Measurements from ENCODE around the gene ZNF296.

DNA sequence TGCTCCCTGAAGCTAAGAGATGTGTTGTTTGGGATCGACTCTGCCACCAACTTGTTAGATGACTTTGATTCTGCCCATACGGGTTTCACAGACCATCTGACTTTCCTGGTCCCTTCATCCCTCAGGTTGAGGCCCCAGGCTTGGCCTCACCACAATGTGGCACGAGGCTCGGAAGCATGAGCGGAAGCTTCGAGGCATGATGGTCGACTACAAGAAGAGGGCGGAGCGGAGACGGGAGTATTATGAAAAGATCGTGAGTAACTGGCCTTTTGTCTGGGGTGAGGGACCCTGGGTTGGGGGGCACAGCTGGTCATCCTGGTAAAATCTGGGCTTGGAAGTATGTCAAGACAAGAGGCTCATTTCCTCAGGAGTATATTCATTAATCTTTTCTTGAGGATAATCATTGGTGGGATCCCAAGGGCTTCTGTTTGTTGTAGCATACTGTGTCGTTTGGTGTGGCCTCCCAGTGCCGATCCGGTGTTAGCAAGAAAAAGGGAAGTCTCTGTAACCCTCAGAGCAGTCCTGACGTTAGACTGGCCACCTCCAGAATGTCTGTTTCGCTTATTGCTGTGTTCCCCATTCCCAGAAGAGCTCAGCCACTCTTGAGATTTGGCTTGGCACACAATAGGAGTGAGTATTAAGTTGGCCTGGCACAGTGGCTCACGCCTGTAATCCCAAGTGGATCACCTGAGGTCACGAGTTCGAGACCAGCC lies 36.1 kb downstream of the ZNF296 start:
- no peak for TF ChIP-seq POLR2AphosphoS5 (IDR thresholded peaks at IDR 0.05; ENCODE audit: low read depth, low read length)
- TF ChIP-seq, protein P1, sequence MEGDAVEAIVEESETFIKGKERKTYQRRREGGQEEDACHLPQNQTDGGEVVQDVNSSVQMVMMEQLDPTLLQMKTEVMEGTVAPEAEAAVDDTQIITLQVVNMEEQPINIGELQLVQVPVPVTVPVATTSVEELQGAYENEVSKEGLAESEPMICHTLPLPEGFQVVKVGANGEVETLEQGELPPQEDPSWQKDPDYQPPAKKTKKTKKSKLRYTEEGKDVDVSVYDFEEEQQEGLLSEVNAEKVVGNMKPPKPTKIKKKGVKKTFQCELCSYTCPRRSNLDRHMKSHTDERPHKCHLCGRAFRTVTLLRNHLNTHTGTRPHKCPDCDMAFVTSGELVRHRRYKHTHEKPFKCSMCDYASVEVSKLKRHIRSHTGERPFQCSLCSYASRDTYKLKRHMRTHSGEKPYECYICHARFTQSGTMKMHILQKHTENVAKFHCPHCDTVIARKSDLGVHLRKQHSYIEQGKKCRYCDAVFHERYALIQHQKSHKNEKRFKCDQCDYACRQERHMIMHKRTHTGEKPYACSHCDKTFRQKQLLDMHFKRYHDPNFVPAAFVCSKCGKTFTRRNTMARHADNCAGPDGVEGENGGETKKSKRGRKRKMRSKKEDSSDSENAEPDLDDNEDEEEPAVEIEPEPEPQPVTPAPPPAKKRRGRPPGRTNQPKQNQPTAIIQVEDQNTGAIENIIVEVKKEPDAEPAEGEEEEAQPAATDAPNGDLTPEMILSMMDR (IDR thresholded peaks at IDR 0.05), result no peak
- no peak for TF ChIP-seq TCF7L2 (IDR thresholded peaks at IDR 0.05; ENCODE audit: low read depth, low read length)
- no peak for TF ChIP-seq REST (IDR thresholded peaks at IDR 0.05; ENCODE audit: insufficient read depth in 1 of 2, low read depth in 2 of 2, low read length in 1 of 2)
- TF ChIP-seq SIN3A (IDR thresholded peaks at IDR 0.05; ENCODE audit: borderline replicate concordance, insufficient read depth, low read depth, low read length), result no peak
